GM12864 (cell line): ENCODE results near the gene PNPLA2.

Experiments
- DNase-seq: peaks from one replicate; pipeline ENCODE4 v3.0.0-alpha.2; 2011; ENCODE audit warnings: low read depth
- H3K4me3 ChIP-seq: 2 replicates; pipeline ENCODE4 v1.5.1; 2011; ENCODE audit warnings: mild to moderate bottlenecking, low read depth, low read length, control low read depth
- TF ChIP-seq, protein P1 (sequence below): IDR thresholded peaks from 2 replicates; pipeline ENCODE4 v1.5.1; 2011; ENCODE audit warnings: low read depth, mild to moderate bottlenecking, moderate library complexity, low read length, control low read depth, inconsistent platforms; ENCODE audit errors: missing control alignments

The PNPLA2 gene

DNA sequence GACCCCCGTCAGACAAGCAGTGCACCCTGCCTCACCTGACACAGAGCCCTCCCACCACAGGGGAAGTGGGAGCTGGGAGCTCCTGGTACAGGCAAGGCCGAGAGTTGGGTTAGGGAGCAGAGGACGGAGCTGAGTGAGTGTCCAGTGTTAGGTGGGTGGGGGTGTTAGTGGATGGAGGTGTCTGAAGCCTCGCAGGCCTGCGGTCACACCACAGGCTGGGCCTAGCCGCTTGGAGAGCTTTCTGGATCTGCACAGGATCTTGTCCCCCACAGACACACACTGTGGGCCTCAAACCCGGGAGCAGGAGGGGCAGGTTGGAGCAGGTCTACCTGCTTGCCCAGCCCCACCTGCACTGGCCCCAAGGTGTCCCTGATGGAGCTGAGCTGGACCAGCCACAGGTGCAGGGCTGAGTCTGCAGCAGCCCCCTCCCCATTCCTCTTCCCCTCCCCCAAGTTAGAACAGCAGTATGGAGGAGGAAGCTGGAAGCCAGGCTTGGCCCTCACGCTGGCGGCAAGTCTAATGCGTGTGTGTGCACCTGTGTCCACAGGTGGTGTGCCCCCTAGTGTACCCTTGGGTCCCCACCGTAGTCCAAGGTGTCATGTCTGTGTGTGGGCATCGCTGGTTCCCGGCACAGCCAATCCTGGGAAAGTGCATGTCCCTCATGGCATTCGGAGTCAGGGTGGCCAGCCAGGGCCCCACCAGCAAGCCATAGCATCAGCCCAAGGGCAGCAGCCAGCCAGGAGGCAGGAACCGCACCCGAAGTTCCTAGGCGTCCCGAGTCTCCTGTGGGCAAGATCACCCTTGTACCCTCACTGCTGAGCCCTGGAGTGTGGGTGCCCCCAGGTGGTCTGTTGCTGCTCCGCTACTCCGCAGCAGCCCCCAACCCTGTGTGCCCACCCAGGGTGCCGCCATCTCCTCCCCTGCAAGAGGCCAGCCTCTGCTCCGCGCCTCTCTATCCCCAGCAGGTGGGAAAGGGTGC, 39.4 kb upstream of the PNPLA2 start:
- DNase-seq = no peak
- TF ChIP-seq, protein P1, sequence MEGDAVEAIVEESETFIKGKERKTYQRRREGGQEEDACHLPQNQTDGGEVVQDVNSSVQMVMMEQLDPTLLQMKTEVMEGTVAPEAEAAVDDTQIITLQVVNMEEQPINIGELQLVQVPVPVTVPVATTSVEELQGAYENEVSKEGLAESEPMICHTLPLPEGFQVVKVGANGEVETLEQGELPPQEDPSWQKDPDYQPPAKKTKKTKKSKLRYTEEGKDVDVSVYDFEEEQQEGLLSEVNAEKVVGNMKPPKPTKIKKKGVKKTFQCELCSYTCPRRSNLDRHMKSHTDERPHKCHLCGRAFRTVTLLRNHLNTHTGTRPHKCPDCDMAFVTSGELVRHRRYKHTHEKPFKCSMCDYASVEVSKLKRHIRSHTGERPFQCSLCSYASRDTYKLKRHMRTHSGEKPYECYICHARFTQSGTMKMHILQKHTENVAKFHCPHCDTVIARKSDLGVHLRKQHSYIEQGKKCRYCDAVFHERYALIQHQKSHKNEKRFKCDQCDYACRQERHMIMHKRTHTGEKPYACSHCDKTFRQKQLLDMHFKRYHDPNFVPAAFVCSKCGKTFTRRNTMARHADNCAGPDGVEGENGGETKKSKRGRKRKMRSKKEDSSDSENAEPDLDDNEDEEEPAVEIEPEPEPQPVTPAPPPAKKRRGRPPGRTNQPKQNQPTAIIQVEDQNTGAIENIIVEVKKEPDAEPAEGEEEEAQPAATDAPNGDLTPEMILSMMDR = no peak
- H3K4me3 ChIP-seq = no peak overlapping the region

DNA sequence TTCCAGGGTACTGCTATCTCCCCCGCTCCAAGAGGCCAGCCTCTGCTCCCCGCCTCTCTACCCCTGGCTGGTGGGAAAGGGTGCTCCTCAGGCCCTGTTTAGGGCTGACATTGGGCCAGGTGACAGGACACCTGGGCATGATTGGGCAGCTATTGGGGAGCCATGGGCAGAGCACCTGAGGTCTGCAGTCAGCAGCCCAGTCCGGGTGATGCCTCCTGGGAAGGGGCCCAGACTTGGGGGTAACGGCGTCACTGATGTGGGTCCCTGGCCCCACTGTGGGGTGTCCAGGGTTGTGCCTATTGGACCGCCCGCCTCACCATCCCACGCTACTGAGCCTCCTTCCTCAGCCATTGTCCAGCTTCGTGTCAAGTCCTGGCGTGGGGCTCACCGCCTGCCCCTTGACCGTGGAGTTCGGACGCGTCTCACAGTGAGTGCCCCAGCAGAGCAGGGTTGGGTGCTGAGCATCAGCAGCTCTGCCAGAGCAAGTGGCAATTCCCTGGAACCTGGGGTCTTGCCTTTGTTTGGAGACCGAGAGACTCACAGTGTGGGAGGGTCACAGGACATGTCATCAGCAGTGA, 38.7 kb upstream of the PNPLA2 start:
- TF ChIP-seq, protein P1 = no peak

DNA sequence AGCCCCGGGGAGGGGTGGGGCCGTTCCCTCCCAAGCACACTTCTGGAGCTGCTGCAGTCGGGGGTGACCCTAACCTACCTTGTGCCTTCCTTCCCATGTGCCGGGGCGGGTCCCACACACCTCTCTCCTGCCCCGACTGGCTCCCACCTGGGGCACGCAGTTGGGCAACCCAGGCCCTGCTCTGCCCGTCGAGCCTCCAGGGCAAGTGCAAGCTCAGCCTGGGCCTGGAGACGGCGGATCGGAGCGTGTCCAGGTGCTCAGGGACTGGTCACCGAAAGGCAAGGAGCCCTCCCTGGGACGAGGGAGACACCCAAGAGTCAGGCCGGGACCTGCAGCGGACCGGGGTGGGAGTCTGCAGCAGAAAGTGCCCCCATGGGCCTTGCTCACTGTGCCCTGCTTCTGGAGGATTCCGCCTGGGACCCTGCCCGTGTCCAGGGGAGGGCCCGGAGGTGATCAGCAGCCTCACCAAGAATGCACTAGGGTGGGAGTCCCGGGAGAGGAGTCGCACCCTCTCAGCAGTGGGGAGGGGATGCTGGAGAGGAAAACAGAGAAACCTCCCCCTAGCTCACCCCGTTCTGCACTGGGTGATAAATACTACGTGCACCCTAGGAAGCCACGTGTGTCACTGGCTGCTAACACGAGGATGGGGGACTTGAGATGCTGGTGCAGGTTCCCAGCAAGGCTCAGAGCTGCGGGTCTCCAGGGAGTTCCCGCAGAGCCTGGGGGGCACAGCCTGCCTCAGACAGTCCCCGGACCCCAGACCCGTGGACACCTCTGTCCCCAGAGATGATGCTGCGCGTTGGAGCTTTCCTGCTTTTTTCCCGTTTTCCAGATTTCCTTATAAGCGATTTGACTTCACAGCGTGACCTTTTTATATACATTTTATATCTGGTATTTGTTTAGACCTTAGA, 36.2 kb upstream of the PNPLA2 start:
- DNase-seq = no peak
- TF ChIP-seq, protein P1 = no peak
- H3K4me3 ChIP-seq = no peak overlapping the region

More for the DNA sequence above, 38.7 kb upstream of the PNPLA2 start:
- DNase-seq = no peak
- no peak overlapping the region for H3K4me3 ChIP-seq

DNA sequence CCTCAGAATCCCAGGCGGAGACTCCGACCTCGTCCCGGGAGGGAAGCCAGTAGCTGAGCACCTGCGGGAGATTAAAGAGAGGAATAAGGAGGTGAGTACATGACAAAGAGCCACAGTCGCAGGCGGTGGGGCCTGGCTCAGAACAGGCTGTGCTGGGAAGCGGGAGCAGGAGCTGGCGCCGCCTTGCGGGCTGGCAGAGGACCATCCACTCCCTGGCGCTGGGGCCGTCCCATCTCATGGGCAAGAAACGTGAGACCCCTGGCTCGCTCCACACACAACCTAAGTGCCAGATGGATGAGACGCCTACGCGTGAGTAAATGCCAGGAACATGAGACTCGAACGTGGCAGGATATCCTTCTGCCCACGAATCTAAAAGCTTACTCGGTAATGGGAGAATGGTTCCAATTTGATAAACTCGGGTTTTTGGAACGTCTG, 35.1 kb upstream of the PNPLA2 start:
- no peak overlapping the region for H3K4me3 ChIP-seq
- DNase-seq = no peak
- TF ChIP-seq, protein P1 = no peak

DNA sequence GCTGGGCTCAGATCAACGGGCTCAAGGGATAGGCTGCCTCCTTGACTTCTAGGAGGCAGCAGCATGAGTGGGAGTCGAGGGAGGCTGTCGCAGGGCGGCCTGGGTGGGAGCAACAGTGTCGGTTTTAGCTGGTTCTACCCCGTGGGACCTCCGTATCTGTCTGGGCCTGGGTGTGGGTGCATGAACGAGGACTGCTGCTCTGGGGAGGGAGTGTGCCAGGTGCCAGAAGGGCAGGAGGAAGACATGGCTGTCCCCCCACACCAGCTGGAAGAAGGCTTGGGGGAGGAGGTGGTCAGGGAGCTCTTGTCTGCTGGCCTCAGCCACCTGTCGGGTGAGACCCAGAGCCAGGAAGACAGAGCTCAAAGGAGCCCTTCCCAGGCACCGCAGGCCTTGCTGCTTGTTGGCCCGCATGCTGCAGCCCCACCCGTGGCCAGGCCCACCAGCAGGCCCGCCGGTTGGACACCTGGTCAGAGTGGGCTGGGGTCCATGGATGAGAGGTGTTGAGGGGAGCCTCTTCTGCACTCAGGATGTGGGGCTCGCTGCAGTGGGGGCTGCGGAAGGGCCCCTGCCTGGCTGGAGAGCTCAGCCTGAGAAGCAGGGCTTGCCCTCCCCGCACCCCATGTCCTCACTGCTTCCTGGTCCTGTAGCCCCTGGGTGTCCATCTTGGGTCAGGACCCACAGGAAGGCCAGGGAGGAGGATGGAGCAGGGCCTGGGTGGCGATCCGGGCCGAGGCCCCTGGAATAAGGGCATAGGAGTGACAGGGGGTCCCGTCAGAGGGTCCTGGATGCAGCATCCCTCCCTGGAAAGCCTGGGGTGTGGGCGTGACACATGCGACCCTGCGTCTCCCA, 32.3 kb upstream of the PNPLA2 start:
- DNase-seq = no peak
- H3K4me3 ChIP-seq = no peak overlapping the region
- TF ChIP-seq, protein P1 = no peak
